Breast epithelium (tissue), 3 donors: ENCODE results near the gene HCRTR2.

Source experiments
- POLR2AphosphoS5 ChIP-seq, 3 donors: sonication (generic); formaldehyde crosslinking; IDR thresholded peaks; one replicate each; pipeline ENCODE4 v1.6.1; 2017; ENCODE audit warnings: antibody characterized with exemption in 3 of 3
- TF ChIP-seq, protein P1 (sequence below), 3 donors: fragments of 450-650 bp; IDR thresholded peaks; one replicate each; pipeline ENCODE4 v1.5.1; 2016 to 2017; ENCODE audit warnings: antibody characterized with exemption in 3 of 3, mild to moderate bottlenecking in 3 of 3, moderate library complexity in 3 of 3

- TF ChIP-seq, protein P1, sequence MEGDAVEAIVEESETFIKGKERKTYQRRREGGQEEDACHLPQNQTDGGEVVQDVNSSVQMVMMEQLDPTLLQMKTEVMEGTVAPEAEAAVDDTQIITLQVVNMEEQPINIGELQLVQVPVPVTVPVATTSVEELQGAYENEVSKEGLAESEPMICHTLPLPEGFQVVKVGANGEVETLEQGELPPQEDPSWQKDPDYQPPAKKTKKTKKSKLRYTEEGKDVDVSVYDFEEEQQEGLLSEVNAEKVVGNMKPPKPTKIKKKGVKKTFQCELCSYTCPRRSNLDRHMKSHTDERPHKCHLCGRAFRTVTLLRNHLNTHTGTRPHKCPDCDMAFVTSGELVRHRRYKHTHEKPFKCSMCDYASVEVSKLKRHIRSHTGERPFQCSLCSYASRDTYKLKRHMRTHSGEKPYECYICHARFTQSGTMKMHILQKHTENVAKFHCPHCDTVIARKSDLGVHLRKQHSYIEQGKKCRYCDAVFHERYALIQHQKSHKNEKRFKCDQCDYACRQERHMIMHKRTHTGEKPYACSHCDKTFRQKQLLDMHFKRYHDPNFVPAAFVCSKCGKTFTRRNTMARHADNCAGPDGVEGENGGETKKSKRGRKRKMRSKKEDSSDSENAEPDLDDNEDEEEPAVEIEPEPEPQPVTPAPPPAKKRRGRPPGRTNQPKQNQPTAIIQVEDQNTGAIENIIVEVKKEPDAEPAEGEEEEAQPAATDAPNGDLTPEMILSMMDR (IDR thresholded peaks at IDR 0.05) = no peak
- TF ChIP-seq POLR2AphosphoS5 (IDR thresholded peaks at IDR 0.05) = no peak
Observed at GRCh38 chr6:55250400-55250799, 76.1 kb downstream of the HCRTR2 start.
